ENCODE measurements around the gene GALNTL6.
A peak's percentile ranks its signal among the peaks of the same experiment; 100 is the strongest.

The GALNTL6 gene

DNA sequence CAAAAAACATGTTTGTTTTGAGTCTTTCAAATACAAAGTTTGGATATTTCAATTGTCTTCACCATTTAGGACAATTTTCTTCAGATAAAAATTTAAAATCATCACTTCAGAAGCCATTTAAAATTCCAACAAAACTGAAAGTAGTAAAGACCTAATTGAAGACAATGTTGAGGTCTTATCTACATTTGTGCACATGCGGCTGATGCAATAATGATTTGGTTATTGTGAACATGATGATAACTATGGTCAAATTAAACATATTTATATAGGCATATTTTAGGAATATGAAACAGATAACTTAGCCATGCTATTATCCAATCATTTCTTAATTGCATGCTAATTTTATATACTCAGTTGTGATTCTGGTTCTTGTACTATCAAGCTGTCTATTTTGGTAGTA lies 407.5 kb downstream of the GALNTL6 start:
- TF ChIP-seq, protein P1, sequence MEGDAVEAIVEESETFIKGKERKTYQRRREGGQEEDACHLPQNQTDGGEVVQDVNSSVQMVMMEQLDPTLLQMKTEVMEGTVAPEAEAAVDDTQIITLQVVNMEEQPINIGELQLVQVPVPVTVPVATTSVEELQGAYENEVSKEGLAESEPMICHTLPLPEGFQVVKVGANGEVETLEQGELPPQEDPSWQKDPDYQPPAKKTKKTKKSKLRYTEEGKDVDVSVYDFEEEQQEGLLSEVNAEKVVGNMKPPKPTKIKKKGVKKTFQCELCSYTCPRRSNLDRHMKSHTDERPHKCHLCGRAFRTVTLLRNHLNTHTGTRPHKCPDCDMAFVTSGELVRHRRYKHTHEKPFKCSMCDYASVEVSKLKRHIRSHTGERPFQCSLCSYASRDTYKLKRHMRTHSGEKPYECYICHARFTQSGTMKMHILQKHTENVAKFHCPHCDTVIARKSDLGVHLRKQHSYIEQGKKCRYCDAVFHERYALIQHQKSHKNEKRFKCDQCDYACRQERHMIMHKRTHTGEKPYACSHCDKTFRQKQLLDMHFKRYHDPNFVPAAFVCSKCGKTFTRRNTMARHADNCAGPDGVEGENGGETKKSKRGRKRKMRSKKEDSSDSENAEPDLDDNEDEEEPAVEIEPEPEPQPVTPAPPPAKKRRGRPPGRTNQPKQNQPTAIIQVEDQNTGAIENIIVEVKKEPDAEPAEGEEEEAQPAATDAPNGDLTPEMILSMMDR (IDR thresholded peaks at IDR 0.05; ENCODE audit: low read depth, low read length, missing control alignments): no peak
- no peak for DNase-seq (ENCODE audit: extremely low read depth, low read depth)
- H3K4me3 ChIP-seq (replicated peaks; ENCODE audit: low read depth, low read length): no peak overlapping the region

DNA sequence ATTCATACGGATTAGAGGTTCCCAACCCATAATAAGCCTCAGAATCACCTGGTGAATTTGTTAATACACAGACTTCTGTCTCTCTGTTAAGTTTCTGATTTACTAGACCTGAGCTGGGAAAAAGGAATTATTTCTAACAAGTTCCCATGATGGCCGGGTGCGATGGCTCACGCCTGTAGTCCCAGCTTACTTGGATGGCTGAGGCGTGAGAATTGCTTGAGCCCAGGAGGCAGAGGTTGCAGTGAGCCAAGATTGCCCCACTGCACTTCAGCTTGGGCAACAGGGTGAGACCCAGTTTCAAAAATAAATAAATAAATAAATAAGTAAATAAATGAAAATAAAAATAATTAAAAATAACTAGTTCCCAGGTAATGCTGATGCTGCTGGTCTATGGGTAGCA lies 412.3 kb downstream of the GALNTL6 start:
- TF ChIP-seq, protein P1 (IDR thresholded peaks at IDR 0.05; ENCODE audit: low read depth, low read length, missing control alignments): no peak

DNA sequence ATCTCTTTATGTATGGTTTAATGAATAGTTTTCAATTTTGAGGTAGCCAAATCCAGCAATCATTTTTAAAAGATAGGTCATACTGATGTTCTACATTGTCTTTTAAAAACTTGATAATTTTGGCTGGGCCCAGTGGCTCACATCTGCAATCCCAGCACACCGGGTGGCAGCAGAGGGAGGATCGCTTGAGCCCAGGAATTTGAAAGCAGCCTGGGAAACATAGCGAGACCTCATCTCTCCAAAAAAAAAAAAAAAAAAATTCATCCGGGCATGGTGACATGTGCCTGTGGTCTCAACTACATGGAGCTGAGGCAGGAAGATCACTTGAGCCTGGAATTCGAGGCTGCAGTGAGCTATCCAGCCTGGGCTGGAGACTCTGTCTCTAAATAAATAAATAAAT lies 419.8 kb downstream of the GALNTL6 start:
- DNase-seq (ENCODE audit: extremely low read depth, low read depth): no peak
- H3K4me3 ChIP-seq (replicated peaks; ENCODE audit: low read depth, low read length): no peak overlapping the region
- TF ChIP-seq, protein P1 (IDR thresholded peaks at IDR 0.05; ENCODE audit: low read depth, low read length, missing control alignments): peak; percentile 3

More for the DNA sequence above, 412.3 kb downstream of the GALNTL6 start:
- no peak overlapping the region for H3K4me3 ChIP-seq (replicated peaks; ENCODE audit: low read depth, low read length)
- DNase-seq (ENCODE audit: extremely low read depth, low read depth): no peak

DNA sequence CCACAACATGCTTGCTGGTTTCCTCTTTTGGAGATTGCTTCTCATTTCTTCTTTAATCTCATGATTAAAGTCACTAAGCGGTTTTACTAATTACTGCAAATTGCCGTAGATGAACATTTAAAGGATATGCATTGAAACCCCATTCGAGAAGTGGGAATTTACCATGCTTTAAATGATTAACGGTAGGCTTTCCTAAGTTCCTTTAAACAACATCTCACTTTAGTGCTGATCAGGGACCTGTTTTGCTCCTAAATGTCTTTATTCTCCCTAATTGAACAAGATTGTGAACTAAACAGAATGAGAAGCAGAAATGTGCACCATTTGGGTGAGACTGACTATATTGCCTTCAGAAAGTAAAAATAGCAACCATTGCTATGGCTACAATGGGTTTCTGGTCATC lies 430.3 kb downstream of the GALNTL6 start:
- TF ChIP-seq, protein P1 (IDR thresholded peaks at IDR 0.05; ENCODE audit: low read depth, low read length, missing control alignments): no peak
- no peak overlapping the region for H3K4me3 ChIP-seq (replicated peaks; ENCODE audit: low read depth, low read length)
- no peak for DNase-seq (ENCODE audit: extremely low read depth, low read depth)

DNA sequence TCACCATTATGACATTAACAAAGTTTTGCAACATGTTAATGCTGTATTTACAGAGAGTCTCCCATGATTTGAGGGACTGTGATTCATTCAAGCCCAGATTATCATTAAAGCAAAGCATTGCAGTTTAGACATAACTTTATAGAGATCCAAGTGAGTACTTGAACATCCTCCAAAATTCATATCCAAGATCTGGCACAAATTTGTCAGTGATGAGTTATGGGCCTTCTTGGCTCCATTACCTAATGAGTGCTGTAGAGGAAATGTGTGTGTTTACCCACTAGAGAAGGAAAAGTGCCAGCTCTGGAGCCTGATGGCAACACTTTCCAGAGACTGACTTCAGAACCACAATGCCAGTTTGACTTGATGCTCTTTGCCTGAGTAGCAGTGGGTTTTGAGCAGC lies 432.3 kb downstream of the GALNTL6 start:
- TF ChIP-seq, protein P1 (IDR thresholded peaks at IDR 0.05; ENCODE audit: low read depth, low read length, missing control alignments): no peak
- no peak for DNase-seq (ENCODE audit: extremely low read depth, low read depth)
- H3K4me3 ChIP-seq (replicated peaks; ENCODE audit: low read depth, low read length): no peak overlapping the region

DNA sequence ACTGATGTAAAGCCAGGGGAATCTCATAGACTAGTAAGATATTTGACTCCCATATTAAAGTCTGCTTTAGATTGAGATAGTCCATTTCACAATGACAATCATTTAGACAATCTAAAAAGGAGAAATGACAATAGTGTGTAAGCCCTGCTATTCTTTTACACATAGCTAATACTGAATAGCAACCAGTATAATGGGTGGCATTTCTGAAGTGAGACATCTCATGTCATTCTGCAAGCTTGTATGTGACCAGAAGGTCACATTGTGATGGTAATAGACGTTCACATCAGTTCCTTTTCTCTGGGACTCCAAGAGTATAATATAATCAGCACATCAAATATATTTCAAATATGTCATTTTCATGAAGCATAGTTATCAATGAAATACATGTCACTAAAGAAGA lies 440.2 kb downstream of the GALNTL6 start:
- H3K4me3 ChIP-seq (replicated peaks; ENCODE audit: low read depth, low read length): no peak overlapping the region
- DNase-seq (ENCODE audit: extremely low read depth, low read depth): no peak
- TF ChIP-seq, protein P1 (IDR thresholded peaks at IDR 0.05; ENCODE audit: low read depth, low read length, missing control alignments): no peak

DNA sequence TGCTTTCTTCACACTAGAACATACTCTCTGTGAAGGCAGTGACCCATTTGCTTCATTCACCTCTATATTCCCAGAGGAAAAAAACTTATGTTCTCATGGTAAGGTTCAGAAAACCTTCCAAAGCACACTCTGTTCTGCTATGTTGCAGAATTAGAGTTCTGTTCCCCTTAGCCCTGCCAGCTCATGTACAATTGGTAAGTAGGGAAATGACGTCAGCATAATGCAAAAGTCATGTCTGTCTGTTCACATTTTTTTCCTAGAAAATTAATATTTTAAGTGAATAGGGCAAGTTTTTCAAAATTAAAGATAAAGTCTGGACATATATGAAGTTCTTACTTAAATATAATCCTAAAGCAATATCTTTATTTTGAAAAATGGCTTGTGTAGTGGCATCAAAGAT lies 443.6 kb downstream of the GALNTL6 start:
- H3K4me3 ChIP-seq (replicated peaks; ENCODE audit: low read depth, low read length): no peak overlapping the region
- TF ChIP-seq, protein P1 (IDR thresholded peaks at IDR 0.05; ENCODE audit: low read depth, low read length, missing control alignments): no peak

More for the DNA sequence above, 443.6 kb downstream of the GALNTL6 start:
- DNase-seq (ENCODE audit: extremely low read depth, low read depth): no peak
